GM18508 (cell line): ENCODE measurements around the gene VSIG10.
"Not testable (repeated sequence)": the region's sequence is repeated elsewhere in the genome, so short reads cannot be mapped to it uniquely, and the experiment has no call there.

ENCODE experiments used
- ATAC-seq: cut with Tn5 transposase; IDR thresholded peaks from one replicate; pipeline ENCODE4 v1.9.1; 2021; ENCODE audit warnings: moderate number of reproducible peaks; ENCODE audit not compliant: insufficient read depth, unreplicated experiment

VSIG10 gene

GRCh38 chr12:118119449-118119879 is 15.7 kb upstream of the VSIG10 start:
- ATAC-seq = no peak

GRCh38 chr12:118109088-118109487 is 5.3 kb upstream of the VSIG10 start:
- ATAC-seq = no peak

- no peak for ATAC-seq
These were observed 3.9 kb upstream of the VSIG10 start for GRCh38 chr12:118107694-118108093.

GRCh38 chr12:118107011-118107410 is 3.2 kb upstream of the VSIG10 start:
- ATAC-seq = no peak

GRCh38 chr12:118103201-118103600 is 610 bp downstream of the VSIG10 start:
- ATAC-seq = no peak

GRCh38 chr12:118102609-118103008 is 1.2 kb downstream of the VSIG10 start:
- ATAC-seq = no peak

- no peak for ATAC-seq
These were observed 1.7 kb downstream of the VSIG10 start for GRCh38 chr12:118102070-118102469.

GRCh38 chr12:118101051-118101450 is 2.8 kb downstream of the VSIG10 start:
- no peak for ATAC-seq

GRCh38 chr12:118098911-118099671 is 4.7 kb downstream of the VSIG10 start:
- no peak for ATAC-seq

GRCh38 chr12:118098401-118098800 is 5.4 kb downstream of the VSIG10 start:
- no peak for ATAC-seq

GRCh38 chr12:118094039-118094438 is 9.8 kb downstream of the VSIG10 start:
- ATAC-seq = no peak

- no peak for ATAC-seq
These were observed 14.0 kb downstream of the VSIG10 start for GRCh38 chr12:118089782-118090181.

- ATAC-seq = no peak
These were observed 21.6 kb downstream of the VSIG10 start for GRCh38 chr12:118082161-118082560.

GRCh38 chr12:118081521-118081920 is 22.3 kb downstream of the VSIG10 start:
- not testable (repeated sequence) for ATAC-seq

- no peak for ATAC-seq
These were observed 30.0 kb downstream of the VSIG10 start for GRCh38 chr12:118073768-118074167.

GRCh38 chr12:118070650-118071049 is 33.2 kb downstream of the VSIG10 start:
- ATAC-seq = no peak

GRCh38 chr12:118068445-118068844 is 35.4 kb downstream of the VSIG10 start:
- no peak for ATAC-seq

GRCh38 chr12:118065380-118065779 is 38.4 kb downstream of the VSIG10 start:
- no peak for ATAC-seq

- ATAC-seq = peak; percentile 61
These were observed 39.2 kb downstream of the VSIG10 start for GRCh38 chr12:118064608-118065007.

GRCh38 chr12:118063576-118064391 is 40.0 kb downstream of the VSIG10 start:
- ATAC-seq = no peak
